NCI-H524 (cell line): Measurements from ENCODE around the gene NDST3.
"Not testable (repeated sequence)": the region's sequence is repeated elsewhere in the genome, so short reads cannot be mapped to it uniquely, and the experiment has no call there.

Experiments
- DNase-seq, 2 experiments: peaks; one replicate each; lab custom pipeline; 2025; lab: John Stamatoyannopoulos, UW

NDST3 gene

GRCh38 chr4:118177126-118177525, 142.8 kb downstream of the NDST3 start:
- DNase-seq, result no peak

DNA sequence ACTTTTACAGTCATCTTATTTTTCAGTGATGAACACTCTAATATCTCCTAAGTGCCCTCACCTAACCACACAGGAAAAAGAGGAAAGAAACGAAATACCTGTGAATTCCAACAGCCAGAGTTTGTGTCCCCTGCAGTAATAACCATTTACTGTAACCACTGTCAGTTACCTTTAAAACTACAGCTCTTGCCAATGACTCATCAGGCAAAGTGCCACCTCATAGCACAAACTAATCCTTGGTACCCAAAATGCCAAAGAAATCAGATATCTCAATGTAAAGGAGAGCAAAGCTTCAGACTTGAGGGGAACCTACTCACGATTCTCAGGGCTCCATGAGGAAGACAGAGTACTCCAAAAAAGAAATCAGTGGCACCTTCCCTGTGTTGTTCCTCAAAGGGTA, 146.5 kb downstream of the NDST3 start:
- no peak for DNase-seq

GRCh38 chr4:118190903-118191302, 156.6 kb downstream of the NDST3 start:
- no peak for DNase-seq

- DNase-seq, result no peak
Measured at GRCh38 chr4:118193421-118193820, 159.1 kb downstream of the NDST3 start.

GRCh38 chr4:118206627-118207026, 172.3 kb downstream of the NDST3 start:
- no peak for DNase-seq

DNA sequence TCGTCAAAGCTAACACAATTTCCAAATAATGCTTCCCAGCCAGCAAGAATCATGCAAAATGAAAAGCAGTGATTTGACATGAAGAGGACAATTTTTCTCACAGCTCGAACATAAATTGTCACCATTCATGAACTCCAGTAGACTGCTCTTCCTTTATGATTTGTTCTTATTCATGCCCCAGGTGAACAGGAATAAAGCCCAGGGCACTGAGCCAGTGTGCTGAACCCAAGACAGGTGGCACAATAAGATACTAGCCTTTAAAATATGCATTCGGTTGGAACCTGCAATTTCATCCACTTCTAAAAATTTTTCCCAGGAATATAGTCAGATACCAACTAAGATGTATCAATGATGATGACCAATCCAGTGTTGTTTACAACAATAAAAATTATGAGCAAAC, 178.8 kb downstream of the NDST3 start:
- DNase-seq, result no peak

- peak in 1 of 2 experiments; percentile 10 for DNase-seq
Measured at GRCh38 chr4:118215826-118216225, 181.5 kb downstream of the NDST3 start.

- no peak for DNase-seq
Measured at GRCh38 chr4:118221227-118221800, 187.0 kb downstream of the NDST3 start.

GRCh38 chr4:118224243-118224829, 190.1 kb downstream of the NDST3 start:
- DNase-seq, result peak in 1 of 2 experiments; percentile 66

DNA sequence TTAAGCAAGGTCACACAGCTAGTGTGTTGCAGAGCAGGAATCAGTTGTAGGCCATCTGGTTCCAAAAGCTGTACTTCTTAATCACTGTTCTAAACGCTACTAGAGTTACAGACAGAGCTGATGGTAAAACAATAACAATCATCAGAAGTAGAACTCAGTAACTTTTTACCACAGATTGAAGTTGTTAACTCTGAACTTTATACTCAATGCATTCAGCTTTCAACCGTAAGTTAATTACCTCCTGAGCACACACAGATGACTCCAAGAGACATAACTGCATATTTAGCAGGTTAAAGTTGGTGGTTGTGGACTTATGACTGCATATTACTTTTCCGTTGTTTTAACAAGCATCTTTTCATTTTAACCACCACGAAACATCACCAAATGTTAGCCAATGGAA, 191.2 kb downstream of the NDST3 start:
- DNase-seq, result peak in 1 of 2 experiments; percentile 12

DNA sequence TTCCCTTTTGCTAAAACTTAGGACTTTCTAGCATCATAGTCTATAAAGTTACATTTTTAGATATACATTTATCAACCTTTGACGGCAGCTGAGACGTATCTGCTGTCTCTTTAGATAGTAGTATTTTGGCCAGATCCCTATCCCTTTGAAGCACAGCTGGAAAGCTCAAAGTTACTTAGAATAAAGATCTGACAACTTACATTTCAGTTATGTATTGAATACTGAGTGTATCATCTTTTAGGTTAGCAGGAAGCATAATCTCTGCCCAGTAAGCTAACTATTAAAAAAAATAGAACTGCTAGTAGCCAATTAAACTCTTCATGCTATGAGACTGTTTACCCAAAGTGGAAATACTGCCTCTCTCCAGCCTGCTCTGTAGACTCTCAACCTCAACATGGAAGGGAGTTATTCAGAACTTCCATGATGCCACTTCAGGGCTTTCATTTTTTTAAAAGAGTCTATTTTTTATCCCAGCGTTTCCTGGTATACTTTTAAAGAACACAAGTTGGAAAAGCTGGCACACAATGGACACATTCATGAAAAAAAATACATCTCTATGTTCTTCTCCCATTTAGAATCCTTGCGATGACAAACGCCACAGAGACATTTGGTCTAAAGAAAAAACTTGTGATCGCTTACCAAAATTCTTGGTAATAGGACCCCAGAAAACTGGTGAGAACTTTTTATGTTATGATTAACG, 192.2 kb downstream of the NDST3 start:
- no peak for DNase-seq

DNA sequence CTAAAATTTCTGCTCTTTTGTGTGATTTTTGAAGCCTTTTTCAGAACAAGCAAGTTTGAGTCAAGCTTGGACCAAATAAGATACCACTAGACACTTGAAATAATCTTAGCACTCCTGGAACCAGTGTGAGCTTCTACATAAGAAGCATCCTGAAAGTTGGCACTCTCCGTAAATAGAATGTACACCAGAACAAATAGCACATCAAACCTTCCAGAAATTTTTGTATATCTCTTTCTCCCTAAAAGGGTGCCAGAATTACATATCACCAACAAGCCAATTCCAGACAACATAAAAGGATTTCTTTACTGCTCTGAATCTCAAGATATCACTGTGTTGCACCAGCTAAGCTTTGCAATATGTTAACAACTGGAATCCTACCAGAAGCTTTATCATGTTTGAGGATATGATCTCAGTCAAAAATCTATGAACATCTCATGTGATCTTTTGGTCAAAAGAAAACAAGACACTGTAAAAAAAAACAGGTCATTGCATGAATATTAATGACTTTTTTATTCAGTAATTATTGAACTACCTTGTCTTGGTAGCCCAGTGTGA, 201.4 kb downstream of the NDST3 start:
- no peak for DNase-seq

GRCh38 chr4:118237531-118237930, 203.2 kb downstream of the NDST3 start:
- no peak for DNase-seq

GRCh38 chr4:118249890-118250289, 215.6 kb downstream of the NDST3 start:
- no peak for DNase-seq

- DNase-seq, result no peak
Measured at GRCh38 chr4:118254368-118254767, 220.1 kb downstream of the NDST3 start.

DNA sequence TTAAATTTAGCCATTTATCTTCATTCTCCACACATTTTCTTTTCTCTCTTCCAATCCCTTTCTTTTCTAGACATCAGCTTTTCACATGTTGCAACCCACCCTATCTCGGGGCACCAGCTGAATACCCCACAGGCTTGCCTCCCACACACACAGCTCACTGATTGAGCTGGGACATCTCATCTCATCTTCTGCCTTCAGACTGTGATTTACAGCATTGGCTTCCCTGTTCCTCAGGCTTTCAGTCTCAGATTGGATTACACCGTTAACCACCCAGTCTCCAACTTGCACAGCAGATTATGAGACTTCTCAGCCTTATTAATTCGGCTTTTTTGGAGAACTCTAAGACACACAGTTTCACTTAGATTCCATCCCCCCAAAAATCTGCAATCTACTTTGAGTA, 224.8 kb downstream of the NDST3 start:
- no peak for DNase-seq

- DNase-seq, result no peak
Measured at GRCh38 chr4:118260309-118260708, 226.0 kb downstream of the NDST3 start.

DNA sequence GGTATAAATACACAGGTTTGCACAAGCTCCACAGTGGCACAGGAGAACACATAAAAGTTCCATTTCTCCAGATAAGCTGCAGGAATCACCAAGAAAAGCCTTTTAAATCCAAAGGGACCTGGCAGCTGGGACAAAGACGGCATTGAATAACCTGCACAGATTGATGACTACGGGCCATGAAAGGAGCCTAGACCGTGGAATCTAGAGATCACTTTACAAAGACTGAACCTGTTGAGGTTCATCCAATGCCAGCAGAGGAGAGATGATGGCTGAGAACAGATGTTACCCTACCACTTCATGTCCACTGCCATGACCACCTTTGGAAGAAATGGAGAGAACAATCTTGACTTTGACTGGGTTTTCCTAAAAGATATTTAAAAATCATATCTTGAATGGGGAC, 229.8 kb downstream of the NDST3 start:
- DNase-seq, result no peak

- DNase-seq, result peak in 1 of 2 experiments; percentile 32
Measured at GRCh38 chr4:118265312-118266144, 231.2 kb downstream of the NDST3 start.

DNA sequence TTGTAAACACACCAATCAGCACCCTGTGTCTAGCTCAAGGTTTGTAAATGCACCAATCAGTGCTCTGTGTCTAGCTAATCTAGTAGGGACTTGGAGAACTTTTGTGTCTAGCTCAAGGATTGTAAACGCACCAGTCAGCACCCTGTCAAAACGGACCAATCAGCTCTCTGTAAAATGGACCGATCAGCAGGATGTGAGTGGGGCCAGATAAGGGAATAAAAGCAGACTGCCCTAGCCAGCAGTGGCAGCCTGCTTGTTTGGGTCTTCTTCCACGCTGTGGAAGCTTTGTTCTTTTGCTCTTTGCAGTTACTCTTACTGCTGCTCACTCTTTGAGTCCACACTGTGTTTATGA, 231.8 kb downstream of the NDST3 start:
- DNase-seq, result not testable (repeated sequence)

DNA sequence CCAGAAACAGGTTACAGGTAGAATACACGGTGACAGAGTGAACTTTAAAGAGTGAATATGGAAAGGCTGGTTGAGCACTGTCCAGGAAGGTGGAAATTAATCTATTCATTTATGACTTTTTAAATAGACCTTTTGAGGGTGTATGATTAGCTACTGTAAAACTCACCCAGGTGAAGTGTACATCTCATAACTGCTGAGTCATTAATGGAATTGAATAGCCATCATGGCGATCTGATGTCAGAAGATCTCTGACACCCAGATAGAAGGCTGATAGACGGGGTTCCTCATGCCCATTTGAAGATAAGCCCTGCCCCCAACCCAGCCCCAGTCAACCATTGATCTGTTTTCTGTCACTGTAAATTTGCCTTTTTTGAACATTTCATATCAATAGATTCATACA, 234.5 kb downstream of the NDST3 start:
- DNase-seq, result no peak

DNA sequence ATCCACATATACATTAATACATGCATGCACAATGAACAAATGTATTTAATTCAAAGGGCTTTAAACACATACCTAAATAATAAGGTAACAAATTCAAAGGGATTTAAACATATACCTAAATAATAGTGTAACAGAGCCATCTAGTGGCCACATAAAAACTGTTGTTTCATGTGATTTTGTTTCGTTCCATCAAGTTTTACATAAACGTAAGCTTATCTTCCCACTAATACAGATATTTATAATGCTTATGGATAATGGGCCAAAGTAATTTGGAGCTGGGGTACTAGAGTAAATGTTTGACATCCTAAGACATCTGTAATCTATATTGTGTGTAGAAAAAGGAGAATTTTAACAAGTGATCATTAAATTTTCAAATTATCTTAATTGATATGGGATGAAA, 236.2 kb downstream of the NDST3 start:
- DNase-seq, result peak in 1 of 2 experiments; percentile 19
